ENCODE measurements around the gene DGKB. TPM values are rescaled to one million over a fixed set of nuclear protein-coding genes. Genes with fewer than 3 reads are reported as not detected.

The DGKB gene
- polyA plus RNA-seq, 3 donors = 0.01 to 0.11 (median 0.06) TPM

DNA sequence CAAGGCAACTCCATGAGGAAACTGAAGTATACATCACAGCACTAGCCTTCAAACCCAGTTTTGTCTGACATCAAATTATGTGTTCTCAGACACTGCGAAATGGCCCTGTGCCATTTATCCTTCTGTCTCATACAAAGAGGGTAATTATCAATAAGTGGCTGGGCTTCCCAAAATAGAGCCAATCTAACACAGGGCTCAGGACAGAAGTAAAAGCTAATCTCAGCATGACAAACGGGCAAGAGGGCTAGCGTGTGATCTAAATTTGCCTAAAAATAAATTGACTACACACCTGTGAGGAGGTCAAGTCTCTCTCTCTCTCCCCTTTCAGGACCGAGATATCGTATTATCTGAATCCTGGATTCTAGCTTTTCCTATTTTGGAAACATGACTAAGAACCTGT lies 67.2 kb downstream of the DGKB start:
- WGBS, 3 donors = 78 to 86% (median 85%) methylated on average over 5 of the region's 5 CpGs
- no peak overlapping the region for H3K27ac ChIP-seq (ENCODE audit: low read depth, low read length)

DNA sequence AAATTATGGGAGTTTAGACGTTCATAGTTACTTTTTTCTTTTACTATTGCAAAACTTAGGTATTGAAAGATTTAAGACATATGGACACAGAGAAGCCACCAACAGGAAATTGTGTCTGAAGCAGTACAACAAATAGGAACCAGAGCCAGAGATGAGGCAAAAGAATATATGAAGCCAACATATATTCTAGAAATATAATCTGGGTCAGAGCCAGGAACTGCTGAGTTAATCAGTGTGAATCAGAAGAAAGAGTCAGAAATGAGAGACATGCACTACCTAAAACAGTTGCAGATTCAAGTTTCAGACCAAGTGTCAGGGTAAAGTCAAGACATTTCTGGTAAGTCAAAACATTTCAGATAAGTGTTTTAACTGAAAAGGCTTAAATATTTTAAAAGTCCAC lies 67.7 kb downstream of the DGKB start:
- WGBS, 3 donors = 54 to 82% (median 58%) methylated on average over 1 of the region's 1 CpG
- no peak overlapping the region for H3K27ac ChIP-seq (ENCODE audit: low read depth, low read length)

DNA sequence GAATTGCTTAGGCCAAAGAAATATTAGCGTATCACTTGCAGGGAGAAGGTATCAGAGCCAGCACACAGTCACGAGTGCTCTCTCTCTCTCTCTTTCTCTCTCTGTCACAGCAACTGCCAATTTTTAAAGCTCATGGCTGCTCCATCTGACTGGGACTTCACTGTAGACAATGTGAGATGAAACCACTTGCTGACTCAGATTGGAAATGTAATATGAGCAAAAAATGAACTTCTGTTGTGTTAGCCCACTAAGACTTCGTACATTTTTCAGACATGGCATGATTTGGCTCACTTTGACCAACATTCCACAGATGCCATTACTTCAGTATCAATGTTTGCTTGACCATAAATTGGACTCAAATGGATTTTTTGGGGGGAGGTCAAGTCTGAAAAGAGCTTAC lies 68.1 kb downstream of the DGKB start:
- WGBS, 3 donors = 58 to 65% (median 63%) methylated on average over 3 of the region's 3 CpGs
- H3K27ac ChIP-seq (ENCODE audit: low read depth, low read length) = no peak overlapping the region

DNA sequence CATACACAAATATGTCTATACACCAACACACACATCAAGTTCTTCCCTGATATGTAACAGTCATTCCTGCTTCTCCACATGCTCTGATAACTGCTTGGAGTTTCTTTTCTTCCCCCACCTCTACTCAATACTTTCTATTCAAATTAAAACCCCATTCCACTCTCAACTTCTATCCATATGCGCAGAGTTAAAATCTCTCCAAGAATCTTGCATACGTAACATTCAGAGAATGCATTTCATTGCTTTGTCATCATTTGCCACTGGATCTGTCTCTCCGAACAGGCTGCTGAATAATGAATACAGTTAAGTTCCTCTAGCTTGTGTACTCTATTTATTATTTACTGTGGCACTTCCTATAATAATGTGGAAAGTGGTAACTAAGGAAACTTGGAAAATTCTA lies 68.8 kb downstream of the DGKB start:
- WGBS, 3 donors = 83 to 86% (median 85%) methylated on average over 3 of the region's 3 CpGs
- no peak overlapping the region for H3K27ac ChIP-seq (ENCODE audit: low read depth, low read length)

DNA sequence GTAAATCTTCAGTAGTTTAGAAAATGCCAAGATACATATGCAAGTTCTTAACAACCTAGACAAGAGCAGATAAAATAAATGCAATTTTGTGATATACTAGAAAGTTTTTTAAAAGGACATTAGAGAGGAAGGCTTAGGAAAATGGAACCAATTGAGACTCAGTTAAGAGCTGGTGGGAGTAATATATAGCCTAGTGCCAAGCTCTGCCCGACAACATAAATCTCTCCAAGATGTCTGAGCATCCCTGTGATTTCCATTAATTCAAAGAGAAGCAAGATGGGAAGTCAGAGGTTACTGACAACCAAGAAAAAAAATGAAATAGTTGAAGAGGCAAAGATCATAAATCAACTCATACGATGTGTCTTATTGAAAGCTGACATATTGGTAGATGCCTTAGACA lies 74.5 kb downstream of the DGKB start:
- no peak overlapping the region for H3K27ac ChIP-seq (ENCODE audit: low read depth, low read length)
- 79 to 86% (median 81%) methylated on average over 2 of the region's 2 CpGs for WGBS, 3 donors

DNA sequence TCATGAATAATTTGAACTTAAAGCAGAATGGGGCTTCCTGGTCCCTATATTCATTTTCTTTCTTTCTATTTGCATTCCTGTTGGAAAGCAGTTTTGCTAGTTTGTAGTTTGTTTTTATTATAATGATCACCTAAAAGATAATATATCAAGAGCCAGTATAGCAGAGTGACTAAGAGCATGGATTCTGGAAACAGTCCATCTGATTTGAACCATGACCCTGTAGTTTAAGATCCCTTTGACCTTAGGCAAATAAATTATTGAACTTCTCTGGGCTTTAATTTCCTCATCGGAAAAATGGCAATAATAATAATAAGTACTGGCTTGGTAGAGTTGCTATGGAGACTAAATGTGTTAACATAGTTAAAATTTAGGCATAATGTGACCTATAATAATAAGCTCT lies 76.1 kb downstream of the DGKB start:
- WGBS, 3 donors = 82 to 85% (median 83%) methylated on average over 1 of the region's 1 CpG
- H3K27ac ChIP-seq (ENCODE audit: low read depth, low read length) = no peak overlapping the region

DNA sequence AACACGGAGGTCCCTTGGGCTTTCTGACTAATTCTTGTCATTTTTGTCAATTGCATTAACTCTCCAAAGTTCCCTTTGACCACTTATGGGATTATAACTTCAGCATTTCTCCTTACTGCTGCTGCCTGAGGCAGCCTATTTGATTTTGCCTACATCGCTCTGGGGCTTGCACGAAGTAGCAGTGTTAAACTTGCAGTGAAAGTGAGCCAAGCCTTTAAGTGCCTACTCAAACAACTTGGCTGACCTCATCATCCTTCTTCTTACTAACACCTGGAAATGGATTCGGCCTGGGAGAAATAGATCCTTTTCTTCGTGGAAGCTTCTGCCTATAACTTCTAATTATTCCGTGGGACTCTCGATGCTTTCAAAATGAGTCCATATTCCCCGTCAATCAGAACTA lies 76.6 kb downstream of the DGKB start:
- 61 to 78% (median 66%) methylated on average over 8 of the region's 8 CpGs for WGBS, 3 donors
- H3K27ac ChIP-seq (ENCODE audit: low read depth, low read length) = no peak overlapping the region

DNA sequence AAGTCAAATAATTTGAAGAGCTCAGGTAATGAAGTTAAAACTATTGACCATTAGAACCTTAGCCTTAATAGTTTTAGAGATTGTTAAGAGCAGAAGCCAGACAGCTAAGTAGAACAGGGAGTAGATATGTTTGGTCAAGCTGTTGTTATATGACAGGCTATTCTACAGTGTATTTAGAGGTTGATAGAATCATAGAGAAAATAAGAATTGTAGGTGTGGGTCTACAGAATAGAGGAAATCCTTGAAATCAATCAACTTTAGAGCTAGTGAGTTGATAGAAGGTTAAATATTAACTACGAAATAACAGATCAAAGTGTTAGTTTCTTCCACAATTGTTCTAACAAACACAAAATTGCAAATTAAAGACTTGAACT lies 80.1 kb downstream of the DGKB start:
- 39 to 82% (median 79%) methylated on average over 1 of the region's 1 CpG for WGBS, 3 donors

DNA sequence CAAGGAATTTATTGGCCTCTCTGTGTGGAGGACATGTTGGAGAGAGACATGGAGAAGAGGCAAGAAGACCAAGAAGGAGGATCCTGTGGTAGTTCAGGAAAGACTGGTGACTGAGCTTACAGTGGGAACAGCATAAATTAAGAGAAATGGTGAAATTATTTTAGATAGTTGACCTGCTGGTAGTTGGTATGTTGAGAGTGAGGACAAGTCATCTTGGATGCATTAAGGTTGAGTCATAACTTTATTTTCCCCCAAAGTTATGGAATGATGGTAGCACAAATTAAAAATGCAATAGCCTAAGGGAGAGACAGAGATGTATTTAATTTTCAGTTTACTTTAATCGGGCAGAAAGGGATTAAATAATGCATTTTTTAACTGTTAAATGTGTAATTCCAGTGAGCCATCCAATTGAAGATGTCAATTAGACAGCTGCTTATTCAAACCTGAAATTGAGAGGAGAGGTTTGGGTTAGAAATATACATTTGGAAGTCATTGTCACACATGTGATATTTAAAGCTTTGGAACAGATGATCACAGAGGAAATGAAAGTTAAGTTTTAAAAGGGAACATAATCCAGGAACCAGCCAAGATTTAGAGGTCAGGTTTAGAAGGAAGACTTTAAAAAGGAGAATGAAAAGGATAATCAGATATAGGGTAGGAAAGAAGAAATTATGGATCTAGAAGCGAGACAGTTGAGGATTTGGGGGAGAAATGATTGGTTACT lies 80.6 kb downstream of the DGKB start:
- 72 to 86% (median 77%) methylated on average over 2 of the region's 2 CpGs for WGBS, 3 donors

More for the DNA sequence above, 80.1 kb downstream of the DGKB start:
- no peak overlapping the region for H3K27ac ChIP-seq (ENCODE audit: low read depth, low read length)

DNA sequence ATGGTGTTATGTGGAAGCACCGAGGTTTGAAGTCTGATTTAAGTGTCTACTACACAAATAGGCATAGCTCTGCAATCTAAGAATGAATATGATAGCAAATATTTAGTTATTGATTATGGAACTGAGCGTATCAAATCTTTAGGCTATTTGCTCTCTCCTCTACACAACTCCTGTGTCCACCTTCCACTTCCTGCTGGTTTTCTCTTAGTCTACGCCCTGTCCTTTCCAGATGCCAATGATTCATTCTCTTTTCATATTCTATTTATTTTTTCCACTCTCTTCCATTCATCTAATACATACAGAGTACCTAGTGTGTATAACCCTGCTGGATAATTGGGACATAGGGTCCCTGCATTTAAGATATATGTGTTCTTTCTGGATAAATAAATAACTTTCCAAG lies 83.7 kb downstream of the DGKB start:
- 29 to 87% (median 77%) methylated on average over 3 of the region's 3 CpGs for WGBS, 3 donors
- no peak overlapping the region for H3K27ac ChIP-seq (ENCODE audit: low read depth, low read length)

More for the DNA sequence above, 80.6 kb downstream of the DGKB start:
- no peak overlapping the region for H3K27ac ChIP-seq (ENCODE audit: low read depth, low read length)

DNA sequence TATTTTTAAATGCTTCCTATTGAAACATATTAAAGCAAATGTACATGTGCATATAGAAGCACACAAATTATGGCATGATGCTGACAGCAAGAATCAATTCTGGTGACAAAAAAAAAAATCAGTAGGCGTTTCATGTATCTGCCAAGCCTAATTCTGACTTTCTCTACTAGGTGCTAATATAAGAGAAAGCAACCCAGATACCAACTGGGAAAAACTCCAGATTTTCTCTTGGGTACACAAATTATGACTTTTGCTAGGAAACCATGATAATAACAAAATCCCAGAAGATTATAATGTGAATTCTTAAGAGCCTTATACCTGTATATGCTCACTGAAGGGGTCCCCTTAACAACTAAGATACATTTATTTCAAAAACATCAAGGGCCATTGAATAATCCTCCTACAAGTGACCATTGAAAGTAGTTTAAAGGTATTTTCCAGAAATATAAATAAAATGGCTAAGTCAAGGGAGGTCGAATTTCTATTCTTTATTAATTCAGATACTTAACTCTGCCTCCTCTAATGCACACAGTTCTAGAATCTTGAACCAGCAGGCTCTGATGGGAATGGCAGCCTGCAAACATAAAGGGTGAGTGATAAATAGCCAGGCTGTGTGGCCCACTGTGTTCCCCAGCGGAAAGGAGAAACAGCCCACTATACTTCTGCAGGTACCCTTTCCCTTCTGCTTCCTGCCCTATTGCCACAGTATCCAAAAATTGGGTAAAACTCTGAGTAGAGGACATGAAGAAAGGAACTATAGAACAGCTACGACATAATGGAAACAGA lies 84.5 kb downstream of the DGKB start:
- 62 to 81% (median 77%) methylated on average over 4 of the region's 4 CpGs for WGBS, 3 donors
- no peak overlapping the region for H3K27ac ChIP-seq (ENCODE audit: low read depth, low read length)

DNA sequence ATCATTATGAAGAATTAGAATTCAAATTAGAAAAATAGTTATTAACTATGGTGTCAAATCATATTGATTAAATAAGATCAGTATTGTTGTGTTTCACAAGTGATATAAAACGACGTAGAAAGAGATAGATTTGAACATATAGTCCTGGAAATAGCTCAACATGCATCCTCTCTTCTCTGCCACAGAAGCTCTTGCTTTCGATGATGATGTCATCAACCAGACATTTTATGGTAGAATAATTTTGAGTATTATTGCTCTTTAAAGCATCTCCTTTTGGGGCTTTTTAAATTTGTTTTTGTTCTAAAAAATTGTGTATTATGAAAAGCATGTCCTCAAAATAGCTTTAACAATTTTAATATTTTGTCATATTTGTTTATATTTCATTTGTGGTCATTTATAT lies 95.0 kb downstream of the DGKB start:
- WGBS, 3 donors = 83 to 90% (median 87%) methylated on average over 3 of the region's 3 CpGs
- no peak overlapping the region for H3K27ac ChIP-seq (ENCODE audit: low read depth, low read length)

DNA sequence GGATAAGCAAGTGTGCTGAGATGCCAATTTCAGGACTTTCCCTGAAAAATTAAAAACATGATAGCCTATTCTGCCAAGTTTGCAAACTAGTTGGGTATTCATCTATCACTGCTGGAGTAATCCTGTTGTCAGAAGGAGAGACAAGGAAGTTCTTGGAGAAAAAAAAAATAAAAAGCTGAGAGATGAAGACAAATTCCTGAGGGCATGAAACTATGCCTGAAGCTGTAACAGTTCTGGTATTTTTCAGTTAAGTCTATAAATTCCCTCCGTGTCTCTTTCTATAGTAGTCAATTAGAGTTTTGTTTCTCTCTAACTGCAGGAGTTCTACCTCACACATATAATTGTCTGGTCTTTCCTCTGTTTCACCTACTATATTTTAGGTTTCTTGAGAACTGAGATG lies 95.7 kb downstream of the DGKB start:
- WGBS, 3 donors = 28 to 61% (median 52%) methylated on average over 1 of the region's 1 CpG
- no peak overlapping the region for H3K27ac ChIP-seq (ENCODE audit: low read depth, low read length)

DNA sequence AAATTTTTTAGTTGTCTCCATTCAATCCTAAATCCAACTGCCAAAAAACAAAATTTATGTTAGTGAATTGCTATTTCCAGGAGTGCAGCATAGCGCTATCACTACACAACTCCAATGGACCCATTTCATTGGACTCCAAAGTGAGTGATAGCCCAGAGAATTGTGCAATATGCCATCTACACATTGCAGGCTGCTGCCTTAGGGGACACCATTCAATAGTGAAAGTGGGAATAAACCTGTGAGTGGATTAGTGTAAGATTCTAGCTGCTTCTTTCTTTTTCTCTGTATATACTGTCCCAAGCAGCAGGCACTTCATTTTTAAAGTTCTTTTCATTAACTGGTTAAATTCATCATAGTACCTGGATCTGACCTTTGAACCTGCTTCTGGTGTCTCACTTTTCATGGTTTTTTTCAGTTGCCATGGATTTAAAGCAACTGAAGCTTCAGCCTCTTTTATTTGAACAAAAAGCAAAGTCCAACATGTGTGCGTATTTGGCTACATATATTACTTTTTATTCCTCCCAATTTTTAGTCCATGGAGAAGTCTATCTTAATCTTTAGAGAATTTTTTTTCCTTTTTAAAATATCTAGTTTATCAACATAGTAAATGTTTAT lies 97.3 kb downstream of the DGKB start:
- 70 to 93% (median 87%) methylated on average over 2 of the region's 2 CpGs for WGBS, 3 donors
- H3K27ac ChIP-seq (ENCODE audit: low read depth, low read length) = no peak overlapping the region

DNA sequence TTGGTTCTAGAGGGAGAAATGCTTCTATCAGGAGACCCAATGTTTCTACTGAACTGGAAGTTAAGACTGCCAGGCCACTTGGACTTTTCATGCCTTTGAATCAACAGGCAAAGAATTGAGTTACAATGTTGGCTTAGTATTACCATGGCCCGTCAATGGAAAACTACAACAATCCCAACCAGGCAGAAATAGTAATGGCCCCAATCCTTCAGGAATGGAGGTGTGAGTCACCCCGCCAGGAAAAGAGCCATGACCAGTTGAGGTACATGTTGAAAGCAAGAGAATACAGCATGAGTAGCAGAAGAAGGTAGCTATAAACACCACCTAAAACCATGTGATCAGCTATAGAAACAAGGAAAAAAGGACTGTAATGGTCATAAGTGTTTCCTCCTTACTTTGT lies 101.9 kb downstream of the DGKB start:
- 97 to 98% (median 97%) methylated on average over 2 of the region's 2 CpGs for WGBS, 3 donors
- no peak overlapping the region for H3K27ac ChIP-seq (ENCODE audit: low read depth, low read length)

DNA sequence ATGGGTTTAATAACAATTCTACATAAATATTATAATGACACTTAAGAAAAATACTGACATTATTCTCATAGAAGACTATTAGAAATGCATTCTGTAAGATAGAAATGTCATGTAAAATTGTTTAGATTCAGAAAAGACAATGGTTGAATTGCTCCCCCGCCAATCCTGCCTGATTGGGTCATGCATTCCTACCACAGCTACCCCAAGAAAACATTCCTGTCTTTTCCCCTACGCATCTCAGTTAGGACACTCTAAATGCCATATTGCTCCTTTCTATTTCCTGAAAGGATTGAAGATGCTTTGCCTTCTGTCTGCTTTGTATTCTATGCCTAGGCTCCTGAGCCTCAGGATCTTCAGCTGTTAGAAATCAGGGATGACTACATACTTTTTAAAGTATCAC lies 109.4 kb downstream of the DGKB start:
- WGBS, 3 donors = 84 to 89% (median 87%) methylated on average over 2 of the region's 2 CpGs

DNA sequence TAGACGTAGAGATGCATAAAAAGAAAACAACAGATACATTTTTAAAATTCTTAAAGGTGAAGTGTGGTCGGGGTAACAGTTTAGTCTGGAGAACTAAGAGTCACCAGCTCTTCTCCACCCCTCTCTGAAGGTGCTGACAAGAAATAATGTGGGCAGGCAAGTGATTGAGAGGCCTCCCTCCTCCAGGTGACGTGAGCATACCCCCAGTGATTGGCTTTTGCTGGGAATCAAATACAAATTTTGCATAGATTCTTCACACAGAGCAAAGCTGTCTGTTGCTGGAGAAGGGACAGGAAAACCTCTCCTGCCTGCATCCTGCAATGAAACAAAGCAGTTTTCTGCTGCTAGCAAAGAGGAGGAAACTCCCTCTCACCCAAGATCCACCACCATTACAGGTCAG lies 115.0 kb downstream of the DGKB start:
- WGBS, 3 donors = 64 to 78% (median 67%) methylated on average over 3 of the region's 3 CpGs
- no peak overlapping the region for H3K27ac ChIP-seq (ENCODE audit: low read depth, low read length)

More for the DNA sequence above, 109.4 kb downstream of the DGKB start:
- no peak overlapping the region for H3K27ac ChIP-seq (ENCODE audit: low read depth, low read length)

DNA sequence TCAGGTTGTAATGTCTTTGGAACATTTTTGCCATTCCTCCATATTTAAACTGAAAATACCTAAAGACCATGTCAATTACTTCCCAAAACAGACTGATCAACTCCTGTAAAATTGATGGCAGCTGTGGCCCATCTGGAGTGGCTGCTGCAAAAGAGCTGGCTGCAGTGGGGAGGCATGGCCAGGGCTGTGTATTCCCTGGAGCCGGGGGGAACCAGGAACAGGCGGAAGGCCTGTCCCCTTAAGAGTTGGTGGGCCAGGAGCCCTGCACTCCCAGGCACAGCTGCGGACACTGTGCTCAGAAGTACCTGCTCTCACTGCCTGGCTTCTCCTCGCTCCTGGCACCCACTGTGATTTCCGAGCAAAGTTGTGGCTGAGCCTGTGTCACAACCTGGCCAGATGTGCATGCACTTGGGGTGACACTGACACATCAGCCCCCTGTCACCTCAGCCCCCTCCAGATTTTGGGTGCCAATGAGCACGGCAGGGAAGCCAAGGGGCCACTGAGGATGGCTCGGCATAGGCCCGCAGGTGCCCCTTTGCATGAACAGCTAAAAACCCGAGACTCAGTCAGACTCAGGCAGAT lies 116.1 kb downstream of the DGKB start:
- WGBS, 3 donors = 87 to 93% (median 90%) methylated on average over 9 of the region's 9 CpGs
- H3K27ac ChIP-seq (ENCODE audit: low read depth, low read length) = no peak overlapping the region

DNA sequence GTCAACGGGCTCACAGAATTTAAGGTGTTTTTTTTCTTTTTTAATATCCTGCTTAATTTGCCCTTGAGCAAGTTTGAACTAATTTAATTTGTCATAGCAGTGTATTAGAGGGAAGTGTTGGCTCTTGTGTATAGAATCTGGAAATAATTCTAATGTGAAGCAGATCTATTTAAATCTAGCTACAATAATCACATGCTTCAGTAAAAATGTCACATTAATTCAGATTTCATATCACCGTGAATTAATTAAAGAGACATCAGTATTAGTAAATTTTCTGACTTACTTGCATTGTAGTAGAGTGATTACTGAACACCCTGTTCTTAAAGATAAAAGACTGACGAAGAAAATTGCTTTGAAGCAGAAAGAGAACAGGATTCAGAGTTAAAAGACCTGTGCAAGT lies 124.7 kb downstream of the DGKB start:
- 88 to 90% (median 90%) methylated on average over 3 of the region's 3 CpGs for WGBS, 3 donors
- H3K27ac ChIP-seq (ENCODE audit: low read depth, low read length) = no peak overlapping the region
